ENCODE measurements around the gene BDKRB1.

The BDKRB1 gene

DNA sequence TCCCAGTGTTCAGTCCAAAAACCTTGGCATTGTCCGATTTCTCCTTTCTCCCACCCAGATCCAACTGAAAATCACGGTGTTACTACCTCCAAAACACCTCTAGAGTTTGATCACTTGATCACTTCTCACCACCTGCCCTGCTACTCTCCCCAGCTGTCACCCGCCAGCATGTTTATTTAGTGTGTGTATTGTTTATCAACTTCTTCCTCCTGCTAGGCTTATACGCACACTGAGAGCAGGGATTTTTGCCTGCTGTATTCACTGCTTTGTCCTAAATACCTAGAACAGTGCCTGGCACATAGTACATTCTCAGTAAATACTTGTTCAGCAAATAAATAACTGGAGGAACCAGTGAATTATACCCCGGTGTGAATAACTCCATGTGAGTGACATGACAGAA, 5.0 kb downstream of the BDKRB1 start:
- POLR2A ChIA-PET (ENCODE audit: low non-redundant PET): interaction anchor here (0.7 kb wide), 1 partner anchor 8 kb away, joined by 3 read pairs; no protein-coding TSS in a partner anchor
- no peak for DNase-seq (ENCODE audit: low spot score)
- CTCF ChIA-PET: no interaction called here
- TF ChIP-seq, protein P1, sequence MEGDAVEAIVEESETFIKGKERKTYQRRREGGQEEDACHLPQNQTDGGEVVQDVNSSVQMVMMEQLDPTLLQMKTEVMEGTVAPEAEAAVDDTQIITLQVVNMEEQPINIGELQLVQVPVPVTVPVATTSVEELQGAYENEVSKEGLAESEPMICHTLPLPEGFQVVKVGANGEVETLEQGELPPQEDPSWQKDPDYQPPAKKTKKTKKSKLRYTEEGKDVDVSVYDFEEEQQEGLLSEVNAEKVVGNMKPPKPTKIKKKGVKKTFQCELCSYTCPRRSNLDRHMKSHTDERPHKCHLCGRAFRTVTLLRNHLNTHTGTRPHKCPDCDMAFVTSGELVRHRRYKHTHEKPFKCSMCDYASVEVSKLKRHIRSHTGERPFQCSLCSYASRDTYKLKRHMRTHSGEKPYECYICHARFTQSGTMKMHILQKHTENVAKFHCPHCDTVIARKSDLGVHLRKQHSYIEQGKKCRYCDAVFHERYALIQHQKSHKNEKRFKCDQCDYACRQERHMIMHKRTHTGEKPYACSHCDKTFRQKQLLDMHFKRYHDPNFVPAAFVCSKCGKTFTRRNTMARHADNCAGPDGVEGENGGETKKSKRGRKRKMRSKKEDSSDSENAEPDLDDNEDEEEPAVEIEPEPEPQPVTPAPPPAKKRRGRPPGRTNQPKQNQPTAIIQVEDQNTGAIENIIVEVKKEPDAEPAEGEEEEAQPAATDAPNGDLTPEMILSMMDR (conservative IDR thresholded peaks at IDR 0.05; ENCODE audit: low read depth): no peak
- no peak overlapping the region for H3K27ac ChIP-seq

DNA sequence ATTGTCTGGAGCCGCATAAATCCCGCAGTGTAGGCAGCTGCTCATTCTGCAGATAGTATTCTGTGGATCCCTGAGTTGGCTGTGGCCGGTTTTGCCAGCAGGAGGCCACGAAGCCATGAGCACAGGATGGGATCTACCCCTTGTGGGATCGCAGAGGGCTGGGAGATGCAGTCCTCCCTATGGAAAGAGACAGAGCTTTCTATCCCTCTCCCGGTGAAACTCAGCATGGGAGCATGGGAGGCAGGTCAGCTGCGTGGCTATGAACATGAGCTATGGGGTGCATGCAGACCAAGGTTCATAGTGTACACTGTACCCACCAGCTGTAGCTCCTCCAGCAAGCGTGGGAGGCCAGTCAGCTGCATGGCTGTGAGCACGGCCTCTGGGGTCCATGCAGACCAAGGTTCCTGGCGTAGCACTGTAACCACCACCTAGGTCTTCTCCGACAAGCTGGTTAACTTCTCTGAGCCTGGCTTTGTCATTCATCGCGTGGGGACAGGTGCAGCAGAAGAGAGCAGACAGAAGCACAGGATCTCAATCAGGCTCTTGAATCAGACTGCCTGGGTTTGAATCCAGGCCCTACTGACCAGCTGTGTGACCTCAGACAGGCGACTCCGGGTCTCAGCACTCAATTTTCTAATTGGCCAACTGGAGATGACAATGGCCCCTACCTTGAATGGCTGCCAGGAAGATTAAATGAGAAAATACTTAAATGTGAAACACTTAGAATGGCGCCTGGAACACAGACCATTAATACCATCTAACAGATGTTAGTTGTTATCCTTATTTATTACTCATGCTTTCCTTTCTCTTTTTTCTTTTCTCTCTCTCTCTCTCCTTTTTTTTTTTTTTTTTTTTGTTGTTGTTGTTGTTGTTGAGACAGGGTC, 6.0 kb downstream of the BDKRB1 start:
- POLR2A ChIA-PET (ENCODE audit: low non-redundant PET): no interaction called here
- CTCF ChIA-PET: interaction anchor here (0.6 kb wide), 1 partner anchor 209 kb away, joined by 3 read pairs; no protein-coding TSS in a partner anchor
- TF ChIP-seq, protein P1 (conservative IDR thresholded peaks at IDR 0.05; ENCODE audit: low read depth): no peak
- DNase-seq (ENCODE audit: low spot score): no peak
- H3K27ac ChIP-seq: 0 out of 2 replicates have a peak overlapping the region, but pooled peaks have one; percentile 17

DNA sequence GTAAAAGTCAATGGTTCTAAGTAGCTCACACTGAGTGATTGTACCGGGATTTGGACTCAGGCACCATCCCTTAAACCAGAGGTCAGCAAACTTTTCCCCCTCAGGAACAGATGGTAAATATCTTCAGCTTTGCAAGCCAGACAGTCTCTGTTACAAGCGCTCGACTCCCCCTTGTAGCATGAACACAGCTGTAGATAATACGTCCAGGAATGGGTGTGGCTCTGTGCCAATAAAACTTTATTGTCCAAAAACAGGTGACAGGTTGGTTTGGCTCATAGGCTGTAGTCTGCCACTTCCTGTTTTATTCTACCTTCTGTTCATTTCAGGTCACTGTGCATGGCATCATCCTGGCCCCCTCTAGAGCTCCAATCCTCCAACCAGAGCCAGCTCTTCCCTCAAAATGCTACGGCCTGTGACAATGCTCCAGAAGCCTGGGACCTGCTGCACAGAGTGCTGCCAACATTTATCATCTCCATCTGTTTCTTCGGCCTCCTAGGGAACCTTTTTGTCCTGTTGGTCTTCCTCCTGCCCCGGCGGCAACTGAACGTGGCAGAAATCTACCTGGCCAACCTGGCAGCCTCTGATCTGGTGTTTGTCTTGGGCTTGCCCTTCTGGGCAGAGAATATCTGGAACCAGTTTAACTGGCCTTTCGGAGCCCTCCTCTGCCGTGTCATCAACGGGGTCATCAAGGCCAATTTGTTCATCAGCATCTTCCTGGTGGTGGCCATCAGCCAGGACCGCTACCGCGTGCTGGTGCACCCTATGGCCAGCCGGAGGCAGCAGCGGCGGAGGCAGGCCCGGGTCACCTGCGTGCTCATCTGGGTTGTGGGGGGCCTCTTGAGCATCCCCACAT, 7.6 kb downstream of the BDKRB1 start:
- ChIA-PET POLR2A (ENCODE audit: low non-redundant PET) (no interaction called here), CTCF (no interaction called here)
- TF ChIP-seq, protein P1 (conservative IDR thresholded peaks at IDR 0.05; ENCODE audit: low read depth): no peak
- no peak for DNase-seq (ENCODE audit: low spot score)
- peak overlapping the region; percentile 28; the same call in 1 of the 2 replicates for H3K27ac ChIP-seq

DNA sequence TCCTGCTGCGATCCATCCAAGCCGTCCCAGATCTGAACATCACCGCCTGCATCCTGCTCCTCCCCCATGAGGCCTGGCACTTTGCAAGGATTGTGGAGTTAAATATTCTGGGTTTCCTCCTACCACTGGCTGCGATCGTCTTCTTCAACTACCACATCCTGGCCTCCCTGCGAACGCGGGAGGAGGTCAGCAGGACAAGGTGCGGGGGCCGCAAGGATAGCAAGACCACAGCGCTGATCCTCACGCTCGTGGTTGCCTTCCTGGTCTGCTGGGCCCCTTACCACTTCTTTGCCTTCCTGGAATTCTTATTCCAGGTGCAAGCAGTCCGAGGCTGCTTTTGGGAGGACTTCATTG, 8.2 kb downstream of the BDKRB1 start:
- CTCF ChIA-PET: interaction anchor here (0.5 kb wide), 1 partner anchor 940 kb away, joined by 3 read pairs; no protein-coding TSS in a partner anchor
- no peak overlapping the region for H3K27ac ChIP-seq
- POLR2A ChIA-PET (ENCODE audit: low non-redundant PET): no interaction called here
- TF ChIP-seq, protein P1 (conservative IDR thresholded peaks at IDR 0.05; ENCODE audit: low read depth): no peak
- DNase-seq (ENCODE audit: low spot score): no peak

DNA sequence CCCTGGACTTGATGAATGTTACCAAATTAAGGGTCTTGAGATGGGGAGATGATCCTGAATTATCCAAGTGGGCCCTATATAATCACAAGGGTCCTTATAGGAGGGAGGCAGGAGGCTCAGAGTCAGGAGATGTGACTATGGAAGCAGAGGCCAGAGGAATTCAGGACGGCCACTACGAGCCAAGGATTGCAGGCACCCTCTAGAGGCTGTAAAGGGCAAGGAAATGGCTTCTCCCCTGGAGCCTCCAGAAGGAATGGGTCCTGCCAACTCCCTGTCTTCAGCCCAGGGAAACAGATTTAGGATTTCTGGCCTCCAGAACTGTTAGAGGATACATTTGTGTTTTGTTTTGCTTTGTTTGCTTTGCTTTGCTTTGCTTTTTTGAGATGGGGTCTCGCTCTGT, 8.8 kb downstream of the BDKRB1 start:
- ChIA-PET POLR2A (ENCODE audit: low non-redundant PET) (no interaction called here), CTCF (interaction anchor here (1.5 kb wide), 1 partner anchor 9 kb away, joined by 5 read pairs; the partner anchor contains the start of gene BDKRB1)
- TF ChIP-seq, protein P1 (conservative IDR thresholded peaks at IDR 0.05; ENCODE audit: low read depth): no peak; the same call in 1 of the 2 replicates
- no peak for DNase-seq (ENCODE audit: low spot score)
- H3K27ac ChIP-seq: 0 out of 2 replicates have a peak overlapping the region, but pooled peaks have one; percentile 7

Data from RWPE1 (cell line).